ENCODE data around the gene SPANXN3.
"Not testable (repeated sequence)": the region's sequence is repeated elsewhere in the genome, so short reads cannot be mapped to it uniquely, and the experiment has no call there.

Gene SPANXN3

GRCh38 chrX:143517375-143517774, at the start of gene SPANXN3:
Gene SPANXN3 (minus strand): TSS chrX:143517475. CDS start chrX:143517391, 84 bp downstream.
- DNase-seq (ENCODE audit: low spot score), result not testable (repeated sequence)

- DNase-seq (ENCODE audit: low spot score), result no peak
These were observed 18.9 kb upstream of the SPANXN3 start for GRCh38 chrX:143536176-143536575.

- DNase-seq (ENCODE audit: low spot score), result not testable (repeated sequence)
These were observed 15.1 kb downstream of the SPANXN3 start for GRCh38 chrX:143502196-143502595.

- no peak for DNase-seq (ENCODE audit: low spot score)
These were observed 16.5 kb downstream of the SPANXN3 start for GRCh38 chrX:143500751-143501150.

GRCh38 chrX:143486105-143486504, 31.2 kb downstream of the SPANXN3 start:
- DNase-seq (ENCODE audit: low spot score), result no peak

GRCh38 chrX:143476751-143477150, 40.5 kb downstream of the SPANXN3 start:
- DNase-seq (ENCODE audit: low spot score), result no peak

GRCh38 chrX:143472347-143472938, 44.8 kb downstream of the SPANXN3 start:
- no peak for DNase-seq (ENCODE audit: low spot score)

GRCh38 chrX:143466130-143466529, 51.1 kb downstream of the SPANXN3 start:
- DNase-seq (ENCODE audit: low spot score), result no peak

GRCh38 chrX:143462696-143463095, 54.6 kb downstream of the SPANXN3 start:
- no peak for DNase-seq (ENCODE audit: low spot score)

GRCh38 chrX:143461606-143462005, 55.7 kb downstream of the SPANXN3 start:
- no peak for DNase-seq (ENCODE audit: low spot score)

All from HuH-7 (cell line).